Activated naive CD8-positive, alpha-beta T cell treated with anti-CD3 and anti-CD28 coated beads for 36 hours (primary cell): Measurements from ENCODE around the gene APOC3. TPM values are rescaled to one million over a fixed set of nuclear protein-coding genes. Genes with fewer than 3 reads are reported as not detected.

Experiments used
- DNase-seq: peaks from one replicate; pipeline ENCODE4 v3.0.0; 2021
- H3K27ac Mint-ChIP-seq: one replicate; pipeline ENCODE4 v1.8.0; 2022; ENCODE audit warnings: mild to moderate bottlenecking, moderate library complexity, mixed read lengths
- H3K27me3 Mint-ChIP-seq: one replicate; pipeline ENCODE4 v1.8.0; 2022; ENCODE audit warnings: mild to moderate bottlenecking, mixed read lengths
- H3K36me3 Mint-ChIP-seq: one replicate; pipeline ENCODE4 v1.8.0; 2021; ENCODE audit warnings: mild to moderate bottlenecking, mixed read lengths
- H3K4me1 Mint-ChIP-seq: one replicate; pipeline ENCODE4 v1.8.0; 2021; ENCODE audit warnings: mixed read lengths
- H3K4me3 Mint-ChIP-seq: one replicate; pipeline ENCODE4 v1.8.0; 2022; ENCODE audit warnings: mild to moderate bottlenecking, moderate library complexity, mixed read lengths
- H3K9me3 Mint-ChIP-seq: one replicate; pipeline ENCODE4 v1.8.0; 2022; ENCODE audit warnings: mixed read lengths
- total RNA-seq, 2 experiments: library from RNA; stranded (reverse); gene quantifications; one replicate each; pipeline ENCODE4 v1.2.3, GENCODE V29; 2021

Gene APOC3
- not detected for total RNA-seq

DNA sequence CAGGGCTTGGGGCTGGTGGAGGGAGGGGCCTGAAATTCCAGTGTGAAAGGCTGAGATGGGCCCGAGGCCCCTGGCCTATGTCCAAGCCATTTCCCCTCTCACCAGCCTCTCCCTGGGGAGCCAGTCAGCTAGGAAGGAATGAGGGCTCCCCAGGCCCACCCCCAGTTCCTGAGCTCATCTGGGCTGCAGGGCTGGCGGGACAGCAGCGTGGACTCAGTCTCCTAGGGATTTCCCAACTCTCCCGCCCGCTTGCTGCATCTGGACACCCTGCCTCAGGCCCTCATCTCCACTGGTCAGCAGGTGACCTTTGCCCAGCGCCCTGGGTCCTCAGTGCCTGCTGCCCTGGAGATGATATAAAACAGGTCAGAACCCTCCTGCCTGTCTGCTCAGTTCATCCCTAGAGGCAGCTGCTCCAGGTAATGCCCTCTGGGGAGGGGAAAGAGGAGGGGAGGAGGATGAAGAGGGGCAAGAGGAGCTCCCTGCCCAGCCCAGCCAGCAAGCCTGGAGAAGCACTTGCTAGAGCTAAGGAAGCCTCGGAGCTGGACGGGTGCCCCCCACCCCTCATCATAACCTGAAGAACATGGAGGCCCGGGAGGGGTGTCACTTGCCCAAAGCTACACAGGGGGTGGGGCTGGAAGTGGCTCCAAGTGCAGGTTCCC lies at the start of gene APOC3:
Gene APOC3, plus strand, starts transcription at position 383 of the 659 bp plus-strand sequence. CDS start 676 bp downstream, outside the sequence.
- no peaks in the 10 kb centered on the region for H3K27me3 Mint-ChIP-seq
- no peak within 1 kb of the TSS for H3K4me3 Mint-ChIP-seq
- H3K27ac Mint-ChIP-seq: no peak within 1 kb of the TSS
- peaks cover under 1% of the 10 kb centered on the region for H3K4me1 Mint-ChIP-seq
- H3K36me3 Mint-ChIP-seq: no peaks in the 10 kb centered on the region
- H3K9me3 Mint-ChIP-seq: no peaks in the 10 kb centered on the region
- DNase-seq: no peak

DNA sequence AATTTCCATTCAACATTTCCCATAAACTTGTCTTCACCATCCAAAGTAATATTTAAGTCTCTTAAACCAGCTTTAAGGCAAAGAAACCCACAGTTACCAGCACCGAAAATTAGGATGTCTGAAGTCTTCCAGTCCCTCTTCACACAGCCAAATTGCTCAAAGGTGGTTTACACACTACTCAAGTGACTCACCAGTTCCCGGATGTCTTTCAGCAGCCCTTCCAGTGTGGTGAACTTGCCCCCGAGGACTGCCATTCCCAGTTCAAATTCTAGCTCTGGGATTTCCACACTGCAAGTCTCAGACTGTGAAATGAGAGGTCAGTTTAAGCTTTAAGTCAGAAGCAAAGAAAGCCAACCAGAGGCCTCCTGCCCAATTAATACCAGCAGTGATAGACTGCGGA lies 47.0 kb upstream of the APOC3 start:
- Mint-ChIP-seq H3K4me3 (no peak overlapping the region), H3K27ac (peak overlapping the region; percentile 55)
- no peak for DNase-seq

DNA sequence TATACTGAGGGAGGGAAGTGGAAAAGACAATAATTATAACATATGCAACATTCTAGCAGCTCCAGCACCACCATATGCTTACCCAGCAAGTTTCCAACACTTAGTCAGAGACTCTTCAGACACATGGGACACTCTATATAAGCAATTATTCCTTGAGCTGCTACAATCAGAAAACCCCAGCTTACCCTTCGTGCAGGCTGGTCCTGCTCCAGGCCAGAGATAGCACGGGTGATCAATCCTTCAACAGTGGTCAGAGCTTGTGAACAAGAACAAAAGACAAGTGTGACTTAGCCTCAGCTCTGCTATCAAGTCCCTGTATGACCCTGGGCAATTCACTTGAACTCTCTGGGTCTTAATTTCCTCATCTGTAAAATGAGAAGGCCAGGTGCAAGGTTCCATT lies 43.4 kb upstream of the APOC3 start:
- Mint-ChIP-seq H3K27me3 (no peaks in the 10 kb centered on the region), H3K9me3 (no peaks in the 10 kb centered on the region), H3K36me3 (peaks cover 32% of the 10 kb centered on the region), H3K27ac (no peak overlapping the region), H3K4me1 (peaks cover 49% of the 10 kb centered on the region), H3K4me3 (peak overlapping the region; percentile 89)
- no peak for DNase-seq

More for the DNA sequence above, 47.0 kb upstream of the APOC3 start:
- Mint-ChIP-seq H3K27me3 (no peaks in the 10 kb centered on the region), H3K36me3 (peaks cover 58% of the 10 kb centered on the region), H3K4me1 (peaks cover 67% of the 10 kb centered on the region), H3K9me3 (no peaks in the 10 kb centered on the region)

DNA sequence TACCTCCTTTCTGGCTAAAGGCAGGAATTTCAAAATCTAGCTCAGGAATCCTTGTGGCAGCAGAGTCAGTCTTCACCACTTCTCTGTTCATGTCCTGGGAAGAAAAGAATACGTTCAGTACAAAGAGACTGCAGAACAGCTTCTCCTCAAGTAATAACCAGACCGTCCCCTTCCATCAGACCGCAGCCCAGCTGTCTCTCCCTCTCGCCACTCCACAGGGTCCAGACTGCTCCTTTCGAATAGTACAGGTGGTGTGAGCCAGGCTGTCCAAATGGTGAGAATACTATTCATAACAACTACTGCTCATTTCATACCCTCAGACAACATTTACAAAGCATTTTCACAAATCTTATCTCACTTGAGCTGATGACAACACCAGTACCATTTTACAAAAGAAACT lies 42.7 kb upstream of the APOC3 start:
- Mint-ChIP-seq H3K36me3 (peaks cover 30% of the 10 kb centered on the region), H3K4me3 (peak overlapping the region; percentile 89), H3K4me1 (peaks cover 47% of the 10 kb centered on the region), H3K9me3 (no peaks in the 10 kb centered on the region), H3K27me3 (no peaks in the 10 kb centered on the region), H3K27ac (peak overlapping the region; percentile 59)
- DNase-seq: no peak

DNA sequence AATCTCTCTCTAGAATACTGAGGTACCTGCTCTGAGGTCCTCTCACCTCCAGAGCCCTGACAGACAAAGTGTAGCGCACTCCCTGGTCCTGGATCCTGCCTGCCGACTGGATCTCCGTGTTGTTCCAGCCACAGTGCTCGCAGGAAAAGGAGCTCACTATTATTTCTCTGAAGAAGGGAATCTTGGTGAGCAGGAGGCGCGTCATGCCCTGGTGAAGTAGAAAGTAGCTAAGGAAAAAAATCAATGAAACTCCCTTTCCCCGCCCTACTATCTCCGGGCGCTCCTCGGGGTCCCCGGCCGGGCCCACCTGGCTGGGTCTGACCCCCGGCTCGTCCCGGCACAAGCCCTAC lies 42.3 kb upstream of the APOC3 start:
- peaks cover 26% of the 10 kb centered on the region for H3K36me3 Mint-ChIP-seq
- H3K27me3 Mint-ChIP-seq: no peaks in the 10 kb centered on the region
- peaks cover 44% of the 10 kb centered on the region for H3K4me1 Mint-ChIP-seq
- peak overlapping the region; percentile 89 for H3K4me3 Mint-ChIP-seq
- H3K9me3 Mint-ChIP-seq: no peaks in the 10 kb centered on the region
- peak overlapping the region; percentile 59 for H3K27ac Mint-ChIP-seq
- no peak for DNase-seq

DNA sequence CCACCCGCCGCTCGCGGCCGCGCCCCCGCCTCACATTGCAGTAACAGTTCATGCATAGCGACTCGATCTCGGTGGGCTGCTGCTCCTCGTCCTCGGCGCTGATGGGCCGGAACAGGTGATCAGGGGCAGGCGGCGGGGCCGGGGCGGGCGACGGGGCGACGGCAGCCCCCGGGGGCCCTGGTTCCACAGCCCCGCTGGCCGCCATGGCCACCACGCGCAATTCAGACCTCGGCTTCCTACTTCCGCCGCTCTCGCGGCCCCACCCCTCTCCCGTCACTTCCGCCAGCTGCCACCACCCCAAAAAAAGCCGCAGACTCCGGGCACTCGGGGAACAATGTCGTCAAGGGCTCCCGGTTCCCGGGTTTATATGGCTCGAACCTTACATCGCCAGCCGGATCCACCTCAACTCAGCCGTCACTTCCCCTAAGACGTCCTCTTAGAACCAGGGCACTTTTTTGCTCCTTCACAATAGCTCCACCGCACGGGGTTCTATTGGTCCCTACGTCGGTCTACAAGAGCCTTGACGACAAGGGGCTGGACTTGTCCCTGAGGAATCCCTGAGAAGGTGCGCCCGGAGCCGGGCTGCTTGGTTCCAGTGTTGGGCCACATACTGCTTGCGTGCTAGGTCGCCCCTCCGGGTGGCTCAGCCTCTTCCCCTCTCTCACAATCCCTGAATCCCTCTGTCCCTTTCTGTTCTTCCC lies 41.8 kb upstream of the APOC3 start, which contains the start of gene ZPR1:
Gene ZPR1, minus strand, starts transcription at position 238 of the 701 bp plus-strand sequence. Its CDS starts 33 bp downstream, at position 205.
- peak; percentile 82 for DNase-seq
- no peaks in the 10 kb centered on the region for H3K27me3 Mint-ChIP-seq
- peak within 1 kb of the TSS; percentile 86 for H3K27ac Mint-ChIP-seq
- peak within 1 kb of the TSS; percentile 89 for H3K4me3 Mint-ChIP-seq
- H3K4me1 Mint-ChIP-seq: peaks cover 39% of the 10 kb centered on the region
- H3K36me3 Mint-ChIP-seq: peaks cover 23% of the 10 kb centered on the region
- H3K9me3 Mint-ChIP-seq: no peaks in the 10 kb centered on the region

DNA sequence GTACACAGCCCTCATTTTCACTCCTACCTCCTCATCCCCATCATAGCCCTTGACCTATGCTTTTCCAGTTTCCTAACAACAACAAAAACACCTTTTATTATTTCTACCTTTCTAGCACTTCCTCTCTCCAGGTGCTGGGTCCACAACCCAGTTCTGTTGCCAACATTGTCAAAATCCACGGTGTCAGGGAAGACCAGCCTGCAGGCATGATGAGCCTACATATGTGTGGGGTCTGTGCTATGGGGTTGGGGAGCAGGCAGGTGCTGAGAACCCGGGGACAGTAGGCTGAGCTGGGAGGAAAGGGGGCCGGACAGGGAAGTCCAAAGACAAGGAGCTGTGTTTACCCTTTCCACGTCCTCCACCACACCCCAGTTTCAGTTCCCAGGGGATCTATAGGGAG lies 41.2 kb upstream of the APOC3 start:
- no peaks in the 10 kb centered on the region for H3K9me3 Mint-ChIP-seq
- peaks cover 23% of the 10 kb centered on the region for H3K36me3 Mint-ChIP-seq
- H3K4me3 Mint-ChIP-seq: peak overlapping the region; percentile 89
- no peaks in the 10 kb centered on the region for H3K27me3 Mint-ChIP-seq
- H3K4me1 Mint-ChIP-seq: peaks cover 35% of the 10 kb centered on the region
- DNase-seq: no peak
- peak overlapping the region; percentile 86 for H3K27ac Mint-ChIP-seq

DNA sequence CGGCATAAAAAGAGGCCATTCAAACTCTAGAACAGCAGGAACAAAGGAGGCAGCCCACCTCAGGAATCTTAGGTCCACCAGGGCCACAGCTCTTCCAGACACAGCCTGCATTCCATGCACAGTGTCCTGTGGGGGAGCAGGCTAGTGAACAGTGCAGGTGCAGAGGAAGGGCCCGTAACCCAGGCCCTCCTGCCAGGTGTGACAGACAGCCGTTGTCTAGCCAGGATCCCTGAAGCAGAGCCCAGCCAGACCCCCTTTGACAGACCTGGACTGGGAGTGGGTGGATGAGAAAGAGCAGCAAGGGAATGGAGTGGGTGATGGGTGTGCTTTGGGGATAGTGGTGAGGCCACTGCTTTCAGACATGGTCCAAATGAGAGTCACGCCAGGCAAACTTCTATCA lies 40.7 kb upstream of the APOC3 start:
- Mint-ChIP-seq H3K4me3 (peak overlapping the region; percentile 89), H3K9me3 (no peaks in the 10 kb centered on the region), H3K36me3 (peaks cover 23% of the 10 kb centered on the region), H3K4me1 (peaks cover 36% of the 10 kb centered on the region), H3K27me3 (no peaks in the 10 kb centered on the region), H3K27ac (no peak overlapping the region)
- no peak for DNase-seq

DNA sequence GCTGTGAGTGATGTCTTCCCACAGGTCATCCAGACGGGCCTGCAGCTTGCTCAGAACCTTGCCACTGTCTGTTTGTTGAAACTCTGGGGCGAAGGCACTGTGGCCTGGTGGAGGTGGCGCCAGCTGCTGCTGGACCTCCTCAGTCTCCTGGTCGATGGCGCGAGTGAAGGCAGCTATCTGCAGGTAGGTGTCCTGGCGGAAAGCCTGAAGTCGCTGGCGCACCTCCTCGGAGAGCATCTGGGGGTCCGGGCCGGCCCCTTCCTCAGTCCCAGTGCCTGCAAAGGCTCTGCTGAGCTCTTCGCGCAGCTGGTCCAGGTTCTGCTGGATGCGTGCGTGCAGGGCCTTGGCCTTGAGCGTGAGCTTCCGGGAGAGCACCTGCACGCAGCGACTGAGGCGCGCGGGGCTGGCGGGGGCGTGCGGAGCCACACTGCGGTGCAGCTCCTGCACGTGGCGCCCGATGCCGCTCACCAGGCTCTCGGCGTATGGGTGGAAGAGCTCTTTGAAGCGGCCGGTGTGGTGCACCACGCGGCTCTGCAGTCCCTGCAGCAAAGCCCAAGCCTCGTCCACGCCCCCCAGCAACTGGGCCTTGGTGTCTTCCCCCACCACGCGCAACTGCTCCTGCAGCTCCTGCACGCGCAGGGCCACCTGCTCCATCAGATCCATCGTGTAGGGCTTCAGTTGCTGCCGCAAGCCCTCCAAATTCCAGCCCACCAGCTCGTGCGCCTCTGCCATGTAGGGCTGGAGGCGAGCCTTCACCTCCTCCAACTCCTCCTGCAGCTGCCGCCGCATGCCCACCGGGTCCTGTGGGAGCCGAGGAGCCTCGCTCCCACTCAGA lies 39.3 kb upstream of the APOC3 start:
- no peaks in the 10 kb centered on the region for H3K9me3 Mint-ChIP-seq
- no peak overlapping the region for H3K4me3 Mint-ChIP-seq
- no peaks in the 10 kb centered on the region for H3K27me3 Mint-ChIP-seq
- no peak overlapping the region for H3K27ac Mint-ChIP-seq
- H3K4me1 Mint-ChIP-seq: peaks cover 29% of the 10 kb centered on the region
- H3K36me3 Mint-ChIP-seq: peaks cover 9% of the 10 kb centered on the region
- no peak for DNase-seq

DNA sequence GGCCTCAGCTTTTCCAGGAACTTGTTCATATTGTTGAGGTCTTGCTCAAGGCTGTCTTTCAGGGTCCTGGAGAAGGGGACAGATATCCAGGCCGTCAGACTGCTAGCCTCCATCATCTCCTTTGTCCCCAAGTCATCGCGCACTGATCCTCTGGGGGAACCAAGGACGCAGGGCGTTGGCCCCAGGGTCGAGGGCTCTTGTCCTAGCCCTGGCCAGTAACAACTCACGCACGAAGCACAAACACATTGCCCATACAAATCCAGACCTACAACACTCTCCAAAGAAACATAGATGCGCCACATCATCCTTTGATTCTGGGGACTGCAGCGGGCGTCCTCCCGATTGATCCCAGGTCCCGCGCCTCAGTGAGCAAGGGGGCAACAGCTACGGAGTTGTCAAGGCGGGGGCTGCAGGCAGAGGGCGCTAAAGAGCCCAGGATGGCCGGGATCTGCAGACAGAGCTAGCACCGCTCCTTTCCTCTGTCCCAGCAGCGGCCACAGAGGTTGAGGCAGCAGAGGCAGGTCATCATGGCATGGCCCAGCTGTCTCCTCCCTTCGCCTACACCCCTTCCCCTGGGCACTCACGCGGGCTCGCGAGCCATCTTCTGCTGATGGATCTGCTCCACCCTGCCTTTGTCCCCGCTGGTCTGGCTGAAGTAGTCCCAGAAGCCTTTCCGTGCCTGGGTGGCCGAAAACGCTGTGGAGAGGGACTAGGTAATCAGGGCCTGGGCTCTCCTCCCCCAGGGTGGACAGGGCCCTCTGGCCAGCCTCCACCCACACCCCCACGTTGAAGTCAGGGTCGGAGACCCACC lies 38.5 kb upstream of the APOC3 start:
- Mint-ChIP-seq H3K4me3 (no peak overlapping the region), H3K36me3 (peaks cover 8% of the 10 kb centered on the region), H3K27me3 (no peaks in the 10 kb centered on the region), H3K9me3 (no peaks in the 10 kb centered on the region), H3K27ac (no peak overlapping the region), H3K4me1 (peaks cover 21% of the 10 kb centered on the region)
- DNase-seq: peak; percentile 79

DNA sequence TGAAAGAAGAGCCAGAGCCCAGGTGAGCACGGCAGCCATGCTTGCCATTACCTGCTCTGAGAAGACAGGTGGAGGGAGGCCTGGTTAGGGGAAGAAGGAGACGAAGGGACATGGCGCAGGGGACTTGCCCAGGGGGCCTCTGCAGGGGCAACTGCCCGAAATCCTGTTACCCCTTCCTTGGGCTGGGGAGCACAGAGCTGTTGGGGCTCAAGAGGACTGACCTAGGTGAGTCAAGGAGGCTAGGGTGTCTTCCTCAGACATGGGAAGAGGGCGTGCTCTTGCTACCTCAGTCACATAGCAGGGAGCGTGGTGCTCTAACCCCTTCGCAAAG lies 37.9 kb upstream of the APOC3 start, which contains the start of gene APOA5:
Gene APOA5, minus strand, starts transcription at position 67 of the 331 bp plus-strand sequence. Its CDS starts 19 bp downstream, at position 48.
- Mint-ChIP-seq H3K9me3 (no peaks in the 10 kb centered on the region), H3K4me3 (no peak within 1 kb of the TSS), H3K27ac (no peak within 1 kb of the TSS), H3K27me3 (no peaks in the 10 kb centered on the region), H3K36me3 (peaks cover 5% of the 10 kb centered on the region), H3K4me1 (peaks cover 17% of the 10 kb centered on the region)
- no peak for DNase-seq

DNA sequence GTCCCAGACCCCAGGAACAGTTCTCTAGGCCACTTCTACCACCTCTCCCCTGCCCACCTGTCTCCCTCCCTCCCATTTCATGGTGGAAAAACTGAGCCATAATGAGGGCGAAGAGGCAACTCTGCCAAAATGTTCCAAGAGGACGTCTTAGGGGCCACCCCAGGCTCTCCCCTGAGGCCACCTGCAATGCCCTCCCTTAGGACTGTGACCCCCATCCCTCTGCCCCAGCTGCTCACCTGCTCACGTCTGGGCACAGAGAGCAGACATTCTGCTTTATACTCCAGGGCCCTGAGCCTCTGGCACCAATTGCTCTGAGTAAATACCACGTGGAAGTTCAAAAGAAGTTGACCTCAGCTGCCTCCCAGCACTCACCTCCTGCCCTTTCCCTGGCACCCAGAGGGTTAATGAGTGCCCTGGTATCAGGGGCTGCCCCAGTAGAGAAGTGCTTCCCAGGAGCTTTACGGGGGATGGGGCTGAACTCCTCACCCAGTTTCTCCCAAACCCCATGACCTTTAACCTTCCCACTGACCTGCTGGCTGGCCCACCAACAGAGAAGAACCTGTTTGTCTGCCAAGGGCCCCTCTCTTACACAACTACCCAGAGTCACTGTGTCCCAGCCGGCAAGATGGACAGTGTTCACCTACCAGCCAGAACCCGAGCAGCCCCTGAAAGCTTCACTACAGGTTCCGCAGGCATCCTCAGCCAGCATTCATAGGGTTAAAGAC lies 37.4 kb upstream of the APOC3 start:
- H3K27me3 Mint-ChIP-seq: no peaks in the 10 kb centered on the region
- H3K4me1 Mint-ChIP-seq: peaks cover 12% of the 10 kb centered on the region
- no peaks in the 10 kb centered on the region for H3K36me3 Mint-ChIP-seq
- no peak for DNase-seq
- no peaks in the 10 kb centered on the region for H3K9me3 Mint-ChIP-seq
- H3K4me3 Mint-ChIP-seq: no peak overlapping the region
- no peak overlapping the region for H3K27ac Mint-ChIP-seq

DNA sequence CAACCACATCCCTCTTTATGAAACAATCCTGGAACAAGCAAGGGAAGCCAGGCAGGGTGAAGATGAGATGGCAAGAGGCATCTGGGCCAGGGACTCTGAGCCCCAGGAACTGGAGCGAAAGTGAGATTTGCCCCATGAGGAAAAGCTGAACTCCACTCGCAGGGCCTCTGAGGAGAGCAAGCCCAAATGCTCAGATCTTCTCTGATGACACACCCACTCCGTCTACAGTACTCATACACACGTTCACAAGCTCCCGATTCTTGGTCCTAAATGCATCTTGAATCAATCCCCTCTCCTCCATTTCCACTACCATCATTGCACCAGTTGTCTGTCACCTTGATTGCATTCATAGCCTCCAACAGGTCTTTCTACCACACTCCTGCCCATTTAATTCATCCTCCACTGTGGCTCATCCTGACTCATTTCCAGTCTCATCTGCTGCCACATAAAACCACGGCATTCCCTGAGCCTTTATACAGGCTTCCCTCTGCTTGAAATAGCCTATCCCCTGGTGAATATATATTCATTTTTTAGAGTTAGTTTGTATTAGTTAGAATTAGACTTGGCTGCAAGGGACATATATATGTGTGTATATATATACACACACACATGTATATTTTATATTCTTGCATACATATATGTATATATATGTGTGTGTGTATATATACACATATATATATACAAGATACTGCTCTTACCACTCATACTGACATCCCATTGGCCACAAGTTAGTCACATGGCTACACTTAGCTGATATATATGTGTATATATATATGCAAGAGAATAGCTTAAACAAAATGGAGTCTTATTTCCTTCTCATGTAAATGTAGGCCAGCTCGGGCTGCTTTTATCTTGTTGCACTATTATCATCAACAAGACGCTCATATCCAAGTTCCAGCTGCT lies 36.6 kb upstream of the APOC3 start:
- no peak overlapping the region for H3K27ac Mint-ChIP-seq
- H3K9me3 Mint-ChIP-seq: no peaks in the 10 kb centered on the region
- no peak for DNase-seq
- no peak overlapping the region for H3K4me3 Mint-ChIP-seq
- H3K27me3 Mint-ChIP-seq: no peaks in the 10 kb centered on the region
- H3K36me3 Mint-ChIP-seq: no peaks in the 10 kb centered on the region
- H3K4me1 Mint-ChIP-seq: peaks cover 12% of the 10 kb centered on the region
